Activated CD4-positive, alpha-beta T cell treated with anti-CD3 and anti-CD28 coated beads for 36 hours (primary cell): ENCODE data around the gene RWDD2A. TPM values are rescaled to one million over a fixed set of nuclear protein-coding genes. Genes with fewer than 3 reads are reported as not detected.
A peak's percentile ranks its signal among the peaks of the same experiment; 100 is the strongest.
"Not testable (repeated sequence)": the region's sequence is repeated elsewhere in the genome, so short reads cannot be mapped to it uniquely, and the experiment has no call there.

Experiments
- ATAC-seq: fragments of 200-7000 bp; cut with Tn5 transposase; one replicate; pipeline ENCODE4 v1.10.0; 2021; ENCODE audit warnings: mild to moderate bottlenecking, moderate library complexity
- CTCF ChIA-PET: fragments of 350-600 bp; sonication (Branson Sonifier 250); formaldehyde crosslinking; loops from one replicate; lab custom pipeline; 2021; ENCODE audit warnings: antibody characterized with exemption; lab: Charles Lee
- POLR2A ChIA-PET: fragments of 350-600 bp; sonication (Branson Sonifier 250); formaldehyde crosslinking; loops from one replicate; lab custom pipeline; 2021; ENCODE audit warnings: antibody characterized with exemption, inconsistent platforms; lab: Charles Lee
- DNase-seq: peaks from one replicate; pipeline ENCODE4 v3.0.0-alpha.2; 2020
- H3K27ac Mint-ChIP-seq: one replicate; pipeline ENCODE4 v1.8.0; 2021; ENCODE audit warnings: mixed read lengths
- H3K27me3 Mint-ChIP-seq: one replicate; pipeline ENCODE4 v1.8.0; 2021; ENCODE audit warnings: mixed read lengths
- H3K36me3 Mint-ChIP-seq: one replicate; pipeline ENCODE4 v1.8.0; 2021; ENCODE audit warnings: low read depth, mixed read lengths
- H3K4me1 Mint-ChIP-seq: one replicate; pipeline ENCODE4 v1.8.0; 2021; ENCODE audit warnings: mixed read lengths
- H3K4me3 Mint-ChIP-seq: one replicate; pipeline ENCODE4 v1.8.0; 2021; ENCODE audit warnings: mild to moderate bottlenecking, moderate library complexity, mixed read lengths
- H3K9me3 Mint-ChIP-seq: one replicate; pipeline ENCODE4 v1.8.0; 2021; ENCODE audit warnings: low read depth, mixed read lengths
- intact Hi-C, 2 experiments: fragments of 100-400 bp; cut with DNase I in 1 of 2; cut with micrococcal nuclease in 1 of 2; formaldehyde crosslinking; loops; one replicate each; pipeline versions ENCODE4 v1.14.2 to v1.15.1; 2022 to 2024; cut with DNase I, micrococcal nuclease
- total RNA-seq, 2 experiments: library from RNA; stranded (reverse); gene quantifications; one replicate each; pipeline ENCODE4 v1.2.3, GENCODE V29; 2021

RWDD2A gene
- total RNA-seq, 2 experiments from 2014 or later, result 1.6 to 1.9 TPM

DNA sequence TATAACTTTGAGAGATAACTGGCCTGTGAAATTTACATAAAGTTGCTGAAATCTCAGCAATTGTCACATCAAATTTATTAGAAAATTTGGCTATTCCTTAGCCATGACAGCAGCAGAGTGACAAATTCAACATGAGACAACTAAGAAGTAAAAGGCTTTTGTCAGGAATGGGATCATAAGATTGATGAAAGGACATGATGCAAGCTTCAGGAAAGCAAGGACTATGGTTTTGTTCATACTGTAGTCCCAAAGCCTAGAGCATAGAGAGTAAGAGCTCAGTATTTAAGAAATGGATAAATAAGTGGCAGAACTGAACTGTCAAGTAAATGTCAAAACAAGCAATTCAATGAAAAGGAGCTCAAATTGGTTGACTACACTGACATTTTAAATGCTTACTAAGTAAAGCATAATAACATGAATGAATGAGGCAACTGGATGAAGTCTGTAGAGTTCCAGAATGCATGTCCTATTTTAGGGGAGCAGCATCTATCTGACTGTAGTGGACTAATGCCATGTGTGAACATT lies 12.7 kb upstream of the RWDD2A start:
- Mint-ChIP-seq H3K27ac (no peak overlapping the region), H3K4me1 (no peaks in the 10 kb centered on the region), H3K4me3 (no peak overlapping the region), H3K36me3 (peaks cover 46% of the 10 kb centered on the region), H3K27me3 (no peaks in the 10 kb centered on the region), H3K9me3 (no peaks in the 10 kb centered on the region)
- intact Hi-C loops, result no loop called here
- no peak for DNase-seq
- ATAC-seq, result no peak
- ChIA-PET CTCF (interaction anchor here (1.8 kb wide), 1 partner anchor 8 kb away, joined by 4 read pairs; no protein-coding TSS in a partner anchor), POLR2A (no interaction called here)

DNA sequence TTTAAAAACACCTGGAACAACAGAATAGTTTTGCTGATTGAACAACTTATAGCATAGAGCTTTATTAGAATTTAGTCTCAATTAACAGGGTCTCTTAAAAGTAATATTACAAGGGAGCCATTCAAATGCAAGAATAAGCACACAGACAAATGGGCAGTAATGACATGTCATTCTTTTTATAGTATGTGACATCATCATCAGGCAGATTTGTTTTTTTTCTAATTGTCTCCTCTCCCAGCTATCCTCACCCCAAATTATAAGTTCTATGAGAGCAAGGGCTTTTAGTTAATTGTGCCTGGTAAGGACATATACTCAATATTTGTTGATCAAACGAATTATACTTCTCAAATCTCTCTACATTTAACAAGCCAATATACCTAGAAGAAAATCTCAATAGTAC lies 11.0 kb upstream of the RWDD2A start:
- POLR2A ChIA-PET, result no interaction called here
- peaks cover 49% of the 10 kb centered on the region for H3K36me3 Mint-ChIP-seq
- H3K27ac Mint-ChIP-seq, result no peak overlapping the region
- no peaks in the 10 kb centered on the region for H3K4me1 Mint-ChIP-seq
- no peak for ATAC-seq
- H3K27me3 Mint-ChIP-seq, result no peaks in the 10 kb centered on the region
- H3K9me3 Mint-ChIP-seq, result no peaks in the 10 kb centered on the region
- no peak for DNase-seq
- intact Hi-C loops, result no loop called here
- no peak overlapping the region for H3K4me3 Mint-ChIP-seq
- CTCF ChIA-PET, result interaction anchor here (0.7 kb wide), 1 partner anchor 20 kb away, joined by 3 read pairs; no protein-coding TSS in a partner anchor

DNA sequence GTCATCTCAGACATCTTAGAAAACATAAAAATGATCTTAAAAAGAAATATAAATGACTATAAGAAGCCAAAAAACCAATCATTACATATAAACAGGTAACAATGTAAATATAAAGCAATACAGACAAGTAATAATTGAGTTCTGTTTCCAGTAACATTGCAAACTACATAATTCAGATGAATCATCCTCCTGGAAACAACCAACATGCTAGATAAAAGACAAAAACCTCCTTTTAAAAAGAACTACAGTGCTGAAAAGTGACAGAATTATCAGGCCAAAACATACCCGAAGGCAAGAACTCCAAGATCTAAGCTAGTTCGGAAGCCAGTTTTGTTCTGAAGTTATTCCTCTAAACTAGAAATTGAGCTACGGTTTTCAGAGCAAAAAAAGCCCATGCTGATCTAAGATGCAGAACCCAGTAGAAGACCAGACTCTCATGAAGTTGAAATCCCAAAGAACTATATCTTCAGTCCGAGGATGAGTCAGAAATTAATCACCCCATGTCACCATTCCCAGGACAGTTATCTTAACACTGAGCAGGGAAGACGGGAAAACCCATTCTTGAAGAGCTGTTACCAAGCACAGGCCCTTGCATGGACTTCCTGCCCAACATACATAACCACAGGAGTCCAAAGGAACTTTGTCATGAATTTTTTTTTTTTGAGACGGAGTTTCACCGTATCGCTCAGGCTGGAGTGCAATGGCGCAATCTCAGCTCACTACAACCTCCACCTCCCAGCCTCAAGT lies 9.9 kb upstream of the RWDD2A start:
- ChIA-PET CTCF (interaction anchor here (1.1 to 1.5 kb wide), 4 partner anchors 11 to 39 kb away, joined by 3 to 4 read pairs (median 3); no protein-coding TSS in a partner anchor), POLR2A (no interaction called here)
- Mint-ChIP-seq H3K9me3 (no peaks in the 10 kb centered on the region), H3K4me1 (no peaks in the 10 kb centered on the region), H3K27ac (no peak overlapping the region), H3K27me3 (no peaks in the 10 kb centered on the region), H3K4me3 (no peak overlapping the region), H3K36me3 (peaks cover 44% of the 10 kb centered on the region)
- ATAC-seq (no peak), DNase-seq (no peak)
- intact Hi-C loops, result no loop called here

DNA sequence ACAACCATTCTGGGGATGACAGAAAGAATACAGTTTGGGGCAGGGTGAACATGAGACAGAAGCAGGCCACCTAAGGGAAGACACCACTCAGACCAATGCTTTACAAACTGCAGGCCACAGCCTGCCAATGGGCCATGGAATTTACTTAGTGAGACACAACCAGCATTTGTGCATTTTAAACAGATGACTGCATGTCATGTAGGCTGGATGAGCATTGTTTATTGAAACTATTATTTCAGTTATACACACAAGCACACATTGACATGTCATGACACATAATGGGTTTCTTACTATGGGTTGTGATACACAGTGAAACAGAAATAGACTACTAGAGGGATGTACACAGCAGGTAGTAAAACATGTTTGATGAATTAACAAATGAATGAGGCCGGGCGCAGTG lies 8.1 kb upstream of the RWDD2A start:
- ChIA-PET POLR2A (no interaction called here), CTCF (interaction anchor here (0.8 to 7.0 kb wide), 3 partner anchors 30 to 119 kb away, joined by 3 to 33 read pairs (median 3); partner anchors contain the start of genes DOP1A and UBE3D)
- H3K4me3 Mint-ChIP-seq, result no peak overlapping the region
- H3K4me1 Mint-ChIP-seq, result peaks cover 10% of the 10 kb centered on the region
- no peaks in the 10 kb centered on the region for H3K27me3 Mint-ChIP-seq
- peaks cover 50% of the 10 kb centered on the region for H3K36me3 Mint-ChIP-seq
- intact Hi-C loops, result no loop called here
- H3K27ac Mint-ChIP-seq, result no peak overlapping the region
- H3K9me3 Mint-ChIP-seq, result no peaks in the 10 kb centered on the region
- DNase-seq (no peak), ATAC-seq (no peak)

DNA sequence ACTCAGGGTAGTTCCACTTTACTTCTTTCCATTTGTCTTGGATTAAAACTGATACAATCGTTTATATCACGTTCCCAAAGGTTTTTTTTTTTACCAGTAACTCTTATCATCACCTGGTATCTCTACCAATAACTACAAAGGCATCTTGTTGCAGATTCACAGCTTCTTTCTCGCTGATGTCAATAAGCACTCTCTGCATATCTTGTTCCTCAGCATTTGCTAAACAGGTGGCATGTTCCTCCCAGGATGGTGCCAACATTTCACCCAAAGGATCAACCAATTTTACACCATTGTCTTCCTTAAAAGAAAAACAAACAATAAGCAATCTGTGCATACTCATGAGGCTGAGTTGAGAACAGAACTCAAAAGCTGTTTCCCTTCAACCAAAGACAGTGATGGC lies 4.7 kb upstream of the RWDD2A start:
- ChIA-PET CTCF (interaction anchor here (0.6 to 7.0 kb wide), 5 partner anchors 9 to 122 kb away, joined by 4 to 33 read pairs (median 4); partner anchors contain the start of genes DOP1A and UBE3D), POLR2A (interaction anchor here (0.6 kb wide), 3 partner anchors 24 to 979 kb away, joined by 3 read pairs; no protein-coding TSS in a partner anchor)

DNA sequence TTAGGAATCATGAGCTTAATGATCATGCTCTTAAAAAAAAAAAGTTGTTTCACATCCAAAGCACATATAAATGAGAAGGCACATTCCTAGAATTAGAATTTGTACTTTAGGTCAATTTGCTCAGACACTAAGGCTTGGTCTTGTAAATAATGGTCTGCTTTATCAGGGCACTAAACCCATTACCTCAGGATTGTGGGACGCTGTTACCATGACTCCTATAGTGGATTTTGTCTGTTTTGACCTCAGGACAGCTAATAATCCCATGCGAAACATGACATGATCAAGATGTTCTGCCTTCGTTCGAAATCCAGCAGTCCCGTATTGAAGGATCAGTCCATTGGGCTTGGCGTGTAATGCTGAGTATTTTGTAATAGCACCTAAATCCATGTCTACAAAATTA lies 2.5 kb upstream of the RWDD2A start:
- Mint-ChIP-seq H3K27me3 (no peaks in the 10 kb centered on the region), H3K4me3 (no peak overlapping the region), H3K9me3 (no peaks in the 10 kb centered on the region), H3K27ac (no peak overlapping the region), H3K36me3 (peaks cover 21% of the 10 kb centered on the region), H3K4me1 (peaks cover 30% of the 10 kb centered on the region)
- DNase-seq (no peak), ATAC-seq (no peak)
- POLR2A ChIA-PET, result no interaction called here
- intact Hi-C loops, result loop anchor here (5.0 to 10.0 kb wide), 2 partner anchors 828 to 946 kb away; partner anchors contain the start of genes IBTK (in 1 of the 2) and TPBG (in 1 of the 2)
- CTCF ChIA-PET, result interaction anchor here (1.6 to 7.0 kb wide), 2 partner anchors 16 to 124 kb away, joined by 10 to 33 read pairs; partner anchors contain the start of genes DOP1A and UBE3D

More for the DNA sequence above, 4.7 kb upstream of the RWDD2A start:
- H3K4me1 Mint-ChIP-seq, result peaks cover 24% of the 10 kb centered on the region
- intact Hi-C loops, result no loop called here
- no peak overlapping the region for H3K4me3 Mint-ChIP-seq
- no peak for DNase-seq
- ATAC-seq, result no peak
- no peaks in the 10 kb centered on the region for H3K27me3 Mint-ChIP-seq
- H3K9me3 Mint-ChIP-seq, result no peaks in the 10 kb centered on the region
- H3K27ac Mint-ChIP-seq, result no peak overlapping the region
- peaks cover 39% of the 10 kb centered on the region for H3K36me3 Mint-ChIP-seq

DNA sequence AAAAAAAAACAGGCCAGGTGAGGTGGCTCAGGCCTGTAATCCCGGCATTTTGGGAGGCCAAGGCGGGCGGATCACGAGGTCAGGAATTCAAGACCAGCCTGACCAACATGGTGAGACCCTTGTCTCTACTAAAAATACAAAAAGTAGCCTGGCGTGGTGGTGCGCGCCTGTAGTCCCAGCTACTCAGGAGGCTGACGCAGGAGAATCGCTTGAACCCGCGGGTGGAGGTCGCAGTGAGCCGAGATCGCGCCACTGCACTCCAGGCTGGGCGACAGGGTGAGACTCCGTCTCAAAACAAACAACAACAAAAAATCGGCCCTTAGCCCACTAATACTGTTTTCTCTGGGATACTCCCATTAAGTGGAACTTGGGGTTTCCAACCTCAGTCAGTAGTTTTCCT lies 1.2 kb upstream of the RWDD2A start:
- not testable (repeated sequence) for H3K9me3 Mint-ChIP-seq, H3K27me3 Mint-ChIP-seq, ATAC-seq, H3K27ac Mint-ChIP-seq, DNase-seq
- H3K4me1 Mint-ChIP-seq, result peaks cover 34% of the 10 kb centered on the region
- peak overlapping the region; percentile 95 for H3K4me3 Mint-ChIP-seq
- POLR2A ChIA-PET, result interaction anchor here (0.7 kb wide), 1 partner anchor 117 kb away, joined by 5 read pairs; no protein-coding TSS in a partner anchor
- CTCF ChIA-PET, result interaction anchor here (4.1 kb wide), 1 partner anchor 126 kb away, joined by 26 read pairs; the partner anchor contains the start of genes DOP1A and UBE3D
- peaks cover 23% of the 10 kb centered on the region for H3K36me3 Mint-ChIP-seq
- intact Hi-C loops, result loop anchor here (2.0 to 10.0 kb wide), 5 partner anchors 23 to 1439 kb away; partner anchors contain the start of genes CEP162 (in 1 of the 2), IBTK (in 1 of the 2), TENT5A (in 1 of the 2) and TPBG (in 1 of the 2)

DNA sequence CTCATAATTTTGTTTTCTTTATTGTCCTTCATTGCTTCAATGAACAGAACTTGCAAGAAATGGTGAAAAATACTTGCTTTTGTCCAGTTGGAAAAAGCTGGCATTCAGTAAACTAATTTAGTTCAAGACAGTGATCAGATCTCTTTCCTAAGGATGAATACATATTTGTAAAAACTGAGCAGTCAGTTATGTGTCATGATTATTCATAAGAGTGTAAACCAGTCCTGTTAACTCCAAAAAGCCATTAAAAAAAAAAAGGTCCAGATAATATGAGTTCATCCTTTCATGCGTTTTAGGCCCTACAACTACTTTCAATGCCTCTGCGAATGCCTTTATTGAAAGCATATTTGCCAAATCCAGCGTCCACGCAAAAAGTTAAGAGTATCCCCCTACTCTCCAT lies 701 bp upstream of the RWDD2A start:
- no peaks in the 10 kb centered on the region for H3K9me3 Mint-ChIP-seq
- intact Hi-C loops, result loop anchor here (2.0 to 10.0 kb wide), 5 partner anchors 22 to 1440 kb away; partner anchors contain the start of genes CEP162 (in 1 of the 2), IBTK (in 1 of the 2), TENT5A (in 1 of the 2) and TPBG (in 1 of the 2)
- peak overlapping the region; percentile 95 for H3K4me3 Mint-ChIP-seq
- peak overlapping the region; percentile 94 for H3K27ac Mint-ChIP-seq
- H3K36me3 Mint-ChIP-seq, result peaks cover 23% of the 10 kb centered on the region
- ChIA-PET CTCF (interaction anchor here (4.1 kb wide), 1 partner anchor 126 kb away, joined by 26 read pairs; the partner anchor contains the start of genes DOP1A and UBE3D), POLR2A (interaction anchor here (0.7 kb wide), 1 partner anchor 117 kb away, joined by 5 read pairs; no protein-coding TSS in a partner anchor)
- peaks cover 34% of the 10 kb centered on the region for H3K4me1 Mint-ChIP-seq
- no peaks in the 10 kb centered on the region for H3K27me3 Mint-ChIP-seq
- ATAC-seq (peak; percentile 17), DNase-seq (no peak)

DNA sequence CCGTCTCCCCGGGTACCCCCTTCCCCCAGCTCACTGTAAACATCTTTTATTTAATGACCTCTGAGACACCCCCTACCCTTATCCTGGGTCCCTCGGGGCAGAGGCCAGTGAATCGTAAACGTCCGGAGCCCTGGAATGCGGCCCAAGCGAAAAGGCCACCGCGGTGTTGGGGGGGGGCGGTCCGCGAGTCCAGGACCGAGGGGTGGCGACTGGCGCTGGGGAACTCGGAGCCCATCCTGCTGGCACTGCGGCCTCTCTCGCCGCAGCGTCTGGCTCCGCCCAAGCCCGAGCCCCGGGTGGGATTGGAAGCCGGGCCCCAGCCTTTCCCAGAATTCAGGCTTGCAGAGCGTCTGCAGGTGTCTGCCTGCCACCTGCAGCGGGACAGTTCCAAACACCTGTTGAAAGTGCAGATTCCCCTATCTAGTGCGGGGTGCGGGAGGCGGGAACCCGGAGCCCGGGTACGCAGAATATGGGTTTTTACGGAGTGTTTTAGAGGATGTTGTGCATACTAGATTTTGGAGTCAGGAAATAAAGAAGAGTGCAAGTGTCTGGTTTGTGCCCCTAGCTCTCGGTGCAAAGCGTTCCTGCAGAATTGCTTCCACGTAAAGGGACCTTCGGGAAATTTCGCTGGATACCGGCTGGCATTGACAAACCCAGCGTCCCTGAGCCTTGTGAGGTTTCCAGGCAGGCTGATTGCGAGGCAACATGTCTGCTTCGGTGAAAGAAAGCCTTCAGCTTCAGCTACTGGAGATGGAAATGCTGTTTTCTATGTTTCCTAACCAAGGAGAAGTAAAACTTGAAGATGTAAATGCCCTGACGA lies 800 bp downstream of the RWDD2A start:
- intact Hi-C loops, result loop anchor here (1.0 to 10.0 kb wide), 9 partner anchors 21 to 1441 kb away; partner anchors contain the start of genes DOP1A (in 2 of the 2), IBTK (in 2 of the 2), CEP162 (in 1 of the 2) and CYB5R4 (in 1 of the 2)
- Mint-ChIP-seq H3K36me3 (peaks cover 19% of the 10 kb centered on the region), H3K4me1 (peaks cover 31% of the 10 kb centered on the region), H3K4me3 (peak overlapping the region; percentile 95), H3K27ac (no peak overlapping the region), H3K27me3 (no peaks in the 10 kb centered on the region), H3K9me3 (no peaks in the 10 kb centered on the region)
- ATAC-seq (no peak), DNase-seq (peak; percentile 28)
- POLR2A ChIA-PET, result interaction anchor here (1.2 kb wide), 1 partner anchor 126 kb away, joined by 3 read pairs; the partner anchor contains the start of gene DOP1A
- CTCF ChIA-PET, result interaction anchor here (0.6 to 4.1 kb wide), 3 partner anchors 128 to 329 kb away, joined by 3 to 26 read pairs (median 3); partner anchors contain the start of genes DOP1A and UBE3D

DNA sequence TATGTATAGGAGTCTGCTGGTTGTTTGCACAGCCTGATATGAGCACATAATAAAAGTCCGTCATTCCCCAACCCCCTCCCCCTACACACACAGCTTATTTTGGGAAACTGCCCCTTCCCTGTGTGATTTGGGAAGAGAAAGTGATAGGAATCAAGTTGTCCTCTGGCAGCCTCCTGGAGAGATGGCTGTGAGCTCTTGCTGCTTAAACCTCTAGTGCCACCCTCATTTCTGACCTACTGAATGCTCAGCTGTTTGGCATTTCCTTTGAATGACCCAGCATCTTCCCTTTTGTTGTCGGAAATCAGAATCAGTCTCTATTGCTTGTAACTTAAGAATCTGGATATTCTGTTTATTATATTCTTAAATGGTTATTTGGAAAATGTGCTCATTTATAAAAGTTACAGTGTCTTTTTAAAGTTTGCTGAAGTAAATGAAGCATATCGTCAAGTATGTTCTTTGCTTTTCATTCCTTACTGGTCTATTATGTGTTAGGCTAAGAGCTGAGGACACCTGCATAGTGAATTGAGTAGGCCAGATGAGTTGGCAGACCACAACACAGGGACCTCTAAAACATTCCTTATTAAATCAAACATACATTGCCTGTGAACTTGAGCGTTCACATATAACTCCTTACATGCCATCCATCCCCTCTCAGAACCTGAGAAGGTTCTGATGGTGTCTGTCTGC lies 5.5 kb downstream of the RWDD2A start:
- Mint-ChIP-seq H3K9me3 (no peaks in the 10 kb centered on the region), H3K4me1 (peaks cover 10% of the 10 kb centered on the region), H3K4me3 (no peak overlapping the region), H3K36me3 (peaks cover 7% of the 10 kb centered on the region), H3K27ac (no peak overlapping the region), H3K27me3 (no peaks in the 10 kb centered on the region)
- ChIA-PET CTCF (interaction anchor here (0.8 to 3.2 kb wide), 3 partner anchors 17 to 131 kb away, joined by 3 to 10 read pairs (median 9); partner anchors contain the start of gene DOP1A), POLR2A (no interaction called here)
- intact Hi-C loops, result loop anchor here in 1 of 2 experiments (10.0 kb wide), 1 partner anchor 954 kb away; the partner anchor contains the start of gene IBTK
- ATAC-seq, result peak; percentile 12
- no peak for DNase-seq
